Measurements from ENCODE around the gene ZNF544.

GRCh38 chr19:58268344-58268743, 39.6 kb downstream of the ZNF544 start:
- no peak for TF ChIP-seq PATZ1 (CRISPR knock-in tag; IDR thresholded peaks at IDR 0.05; ENCODE audit: borderline replicate concordance)
- no peak for TF ChIP-seq ARNTL (CRISPR knock-in tag; IDR thresholded peaks at IDR 0.05; ENCODE audit: borderline replicate concordance, low read depth)
- TF ChIP-seq ZFP30 (CRISPR knock-in tag; IDR thresholded peaks at IDR 0.05): no peak
- no peak for TF ChIP-seq TOX (CRISPR knock-in tag; IDR thresholded peaks at IDR 0.05; ENCODE audit: borderline replicate concordance)
- no peak for TF ChIP-seq POU6F1 (CRISPR knock-in tag; IDR thresholded peaks at IDR 0.05; ENCODE audit: borderline replicate concordance, low read depth)
- no peak for TF ChIP-seq GLIS3 (CRISPR knock-in tag; IDR thresholded peaks at IDR 0.05)
- TF ChIP-seq OSR1 (CRISPR knock-in tag; IDR thresholded peaks at IDR 0.05): no peak
- TF ChIP-seq RARB (CRISPR knock-in tag; IDR thresholded peaks at IDR 0.05): no peak
- TF ChIP-seq CSDC2 (CRISPR knock-in tag; IDR thresholded peaks at IDR 0.05): no peak
- TF ChIP-seq BACH2 (CRISPR knock-in tag; IDR thresholded peaks at IDR 0.05; ENCODE audit: borderline replicate concordance): no peak

Measured in SK-N-SH treated with all-trans-retinoic acid at 6 μM for 48 hours (cell line).